Measurements from ENCODE around the gene COG1.

- TF ChIP-seq CTCF (IDR thresholded peaks at IDR 0.05) (no peak), POLR2A (IDR thresholded peaks at IDR 0.05) (no peak)
Observed at GRCh38 chr17:73194514-73195222, 1.8 kb downstream of the COG1 start.
